Gastrocnemius medialis (tissue), 4 donors: Measurements from ENCODE around the gene CDH23. TPM values are rescaled to one million over a fixed set of nuclear protein-coding genes. Genes with fewer than 3 reads are reported as not detected.

Source experiments
- ATAC-seq, 2 donors: fragments of 150-250 bp; one replicate each; pipeline ENCODE4 v1.9.1; 2016
- DNase-seq, 2 donors: peaks; one replicate each; pipeline ENCODE4 v3.0.0-alpha.2; 2019
- H3K27ac ChIP-seq, 4 donors: fragments of 200-600 bp; sonication (generic); 1 replicate in 1 of 4; 2 replicates in 3 of 4; pipeline ENCODE4 v1.5.1; 2016 to 2018; ENCODE audit warnings: mild to moderate bottlenecking in 2 of 4, moderate library complexity in 1 of 4
- H3K27me3 ChIP-seq, 3 donors: fragments of 200-600 bp; sonication (generic) in 2 of 3; 1 replicate in 1 of 3; 2 replicates in 2 of 3; pipeline versions ENCODE4 v1.5.1 to v1.6.0; 2016 to 2019; ENCODE audit warnings: mild to moderate bottlenecking in 1 of 3, moderate library complexity in 1 of 3
- H3K36me3 ChIP-seq, 2 donors: fragments of 200-600 bp; sonication (generic) in 1 of 2; one replicate each; pipeline ENCODE4 v1.5.1; 2017 to 2018
- H3K4me1 ChIP-seq, 2 donors: fragments of 200-600 bp; sonication (generic) in 1 of 2; one replicate each; pipeline ENCODE4 v1.5.1; 2016 to 2017; ENCODE audit warnings: mild to moderate bottlenecking in 2 of 2
- H3K4me3 ChIP-seq, 4 donors: fragments of 200-600 bp; sonication (generic) in 3 of 4; 1 replicate in 1 of 4; 2 replicates in 3 of 4; pipeline ENCODE4 v1.5.1; 2016 to 2019; ENCODE audit warnings: mild to moderate bottlenecking in 2 of 4
- H3K9me3 ChIP-seq, 3 donors: fragments of 200-600 bp; sonication (generic) in 2 of 3; 1 replicate in 1 of 3; 2 replicates in 2 of 3; pipeline ENCODE4 v1.5.1; 2016 to 2019
- POLR2A ChIP-seq, 2 donors: fragments of 450-650 bp; IDR thresholded peaks; one replicate each; pipeline ENCODE4 v1.6.1; 2017; ENCODE audit warnings: antibody characterized with exemption in 2 of 2, mild to moderate bottlenecking in 2 of 2, moderate library complexity in 2 of 2
- in situ Hi-C, 4 donors: fragments of 200-750 bp; cut with MboI; loops; one replicate each; pipeline versions ENCODE4 v1.15.0 to v1.8.0; 2017; ENCODE audit warnings: low sequenced_read_pairs in 4 of 4
- intact Hi-C: fragments of 100-400 bp; cut with DNase I; formaldehyde crosslinking; loops from one replicate; pipeline ENCODE4 v1.15.1; 2023; ENCODE audit warnings: low total_unique reads
- total RNA-seq, 4 donors: library from RNA; depleted of rRNA; stranded (reverse); fragments of >200 nt; gene quantifications; one replicate each; pipeline versions ENCODE4 v1.1.0 to v1.2.3, GENCODE V29; 2016
- TF ChIP-seq, protein P1 (sequence below), 5 experiments: fragments of 450-650 bp in 3 of 5; fragments of 200-600 bp in 2 of 5; sonication (generic) in 2 of 5; IDR thresholded peaks in 4 of 5; conservative IDR thresholded peaks in 1 of 5; 1 replicate in 4 of 5; 2 replicates in 1 of 5; pipeline ENCODE4 v1.5.1; 2016 to 2019; ENCODE audit warnings: antibody characterized with exemption in 5 of 5, mild to moderate bottlenecking in 3 of 5, moderate library complexity in 3 of 5

CDH23 gene
- total RNA-seq, 4 donors from 2014 or later: 0.53 to 1.8 (median 1.2) TPM

DNA sequence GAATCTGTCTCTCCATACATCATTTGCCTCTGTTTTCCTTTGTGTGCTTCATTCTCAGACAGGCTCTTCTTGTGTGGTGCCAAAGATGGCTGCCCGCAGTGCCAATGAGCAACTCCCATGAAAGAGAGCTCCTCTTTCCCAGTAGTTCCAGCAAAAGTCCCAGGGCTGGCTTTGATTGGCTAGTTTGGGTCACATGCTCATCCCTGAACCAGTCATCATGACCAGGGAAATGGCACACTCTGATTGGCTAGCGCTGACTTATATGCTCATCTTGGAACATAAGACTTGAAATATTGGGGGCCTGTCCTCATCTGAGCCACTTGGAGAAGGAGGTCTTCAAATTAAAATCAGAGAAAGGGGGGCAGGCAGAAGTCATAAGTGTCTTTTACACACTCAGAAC lies 112.7 kb downstream of the CDH23 start:
- DNase-seq (no peak), ATAC-seq (no peak)
- Histone ChIP-seq H3K9me3 (no peaks in the 10 kb centered on the region), H3K4me1 (peaks cover 11 to 13% of the 10 kb centered on the region in 2 donors), H3K27me3 (no peaks in the 10 kb centered on the region), H3K27ac (no peak overlapping the region), H3K4me3 (no peak overlapping the region), H3K36me3 (no peaks in the 10 kb centered on the region)
- TF ChIP-seq, protein P1, sequence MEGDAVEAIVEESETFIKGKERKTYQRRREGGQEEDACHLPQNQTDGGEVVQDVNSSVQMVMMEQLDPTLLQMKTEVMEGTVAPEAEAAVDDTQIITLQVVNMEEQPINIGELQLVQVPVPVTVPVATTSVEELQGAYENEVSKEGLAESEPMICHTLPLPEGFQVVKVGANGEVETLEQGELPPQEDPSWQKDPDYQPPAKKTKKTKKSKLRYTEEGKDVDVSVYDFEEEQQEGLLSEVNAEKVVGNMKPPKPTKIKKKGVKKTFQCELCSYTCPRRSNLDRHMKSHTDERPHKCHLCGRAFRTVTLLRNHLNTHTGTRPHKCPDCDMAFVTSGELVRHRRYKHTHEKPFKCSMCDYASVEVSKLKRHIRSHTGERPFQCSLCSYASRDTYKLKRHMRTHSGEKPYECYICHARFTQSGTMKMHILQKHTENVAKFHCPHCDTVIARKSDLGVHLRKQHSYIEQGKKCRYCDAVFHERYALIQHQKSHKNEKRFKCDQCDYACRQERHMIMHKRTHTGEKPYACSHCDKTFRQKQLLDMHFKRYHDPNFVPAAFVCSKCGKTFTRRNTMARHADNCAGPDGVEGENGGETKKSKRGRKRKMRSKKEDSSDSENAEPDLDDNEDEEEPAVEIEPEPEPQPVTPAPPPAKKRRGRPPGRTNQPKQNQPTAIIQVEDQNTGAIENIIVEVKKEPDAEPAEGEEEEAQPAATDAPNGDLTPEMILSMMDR (IDR thresholded peaks at IDR 0.05 in 4 of 5, conservative IDR thresholded peaks at IDR 0.05 in 1 of 5): no peak
- TF ChIP-seq POLR2A (IDR thresholded peaks at IDR 0.05): no peak
- intact Hi-C loops (no loop called here), in situ Hi-C loops (no loop called here)

DNA sequence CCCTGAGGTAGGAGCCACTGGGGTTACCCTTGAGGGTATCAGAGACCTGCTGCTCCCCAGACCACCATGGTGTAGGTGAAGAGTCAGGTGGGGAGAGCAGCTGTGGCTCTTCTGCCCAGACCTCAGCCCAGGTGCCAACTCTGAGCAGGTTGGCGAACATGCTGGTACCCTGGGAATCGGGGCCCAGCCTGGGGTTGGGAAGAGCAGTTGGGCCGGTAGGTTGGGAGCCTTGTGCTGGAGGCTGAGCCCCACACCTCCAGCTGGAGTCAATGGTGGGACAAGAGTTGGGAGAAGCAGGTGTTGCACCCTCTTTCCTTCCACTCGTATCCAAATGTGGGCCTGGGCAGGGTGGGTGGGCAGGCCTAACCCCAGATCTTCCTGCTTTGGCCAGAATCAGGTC lies 114.5 kb downstream of the CDH23 start:
- in situ Hi-C loops (no loop called here), intact Hi-C loops (no loop called here)
- no peak for TF ChIP-seq POLR2A (IDR thresholded peaks at IDR 0.05)
- TF ChIP-seq, protein P1 (IDR thresholded peaks at IDR 0.05 in 4 of 5, conservative IDR thresholded peaks at IDR 0.05 in 1 of 5): no peak
- no peak for DNase-seq
- no peaks in the 10 kb centered on the region for H3K27me3 ChIP-seq
- H3K9me3 ChIP-seq: no peaks in the 10 kb centered on the region
- H3K4me1 ChIP-seq: peaks cover 10 to 11% of the 10 kb centered on the region in 2 donors
- no peak overlapping the region for H3K4me3 ChIP-seq
- no peak overlapping the region for H3K27ac ChIP-seq
- H3K36me3 ChIP-seq: no peaks in the 10 kb centered on the region
- ATAC-seq: no peak

DNA sequence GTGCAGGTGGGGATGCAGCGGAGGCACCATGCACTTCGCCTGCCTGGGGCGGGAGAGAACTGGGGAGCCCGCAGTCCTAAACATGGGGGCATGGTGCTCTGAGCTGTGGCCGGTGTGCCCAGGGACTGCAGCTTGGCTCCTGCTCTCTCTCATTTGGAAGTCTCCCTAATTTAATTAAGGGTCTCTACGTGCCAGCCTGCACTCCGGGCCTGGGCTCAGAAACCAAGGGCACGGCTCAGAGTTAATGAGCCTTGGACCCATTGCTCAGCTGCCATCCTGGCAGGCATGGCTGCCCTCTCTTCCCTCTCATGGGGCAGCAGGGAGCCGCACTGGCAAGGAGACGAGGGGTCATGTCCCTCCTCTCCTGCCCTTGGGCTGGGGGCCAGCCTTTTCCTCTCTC lies 115.6 kb downstream of the CDH23 start:
- in situ Hi-C loops (no loop called here), intact Hi-C loops (no loop called here)
- Histone ChIP-seq H3K27ac (peak overlapping the region in 3 of 4 donors; percentile 47 to 67 (median 62)), H3K9me3 (no peaks in the 10 kb centered on the region), H3K4me3 (no peak overlapping the region), H3K27me3 (no peaks in the 10 kb centered on the region), H3K36me3 (no peaks in the 10 kb centered on the region), H3K4me1 (peaks cover 10 to 11% of the 10 kb centered on the region in 2 donors)
- ATAC-seq (no peak), DNase-seq (no peak)
- TF ChIP-seq, protein P1 (IDR thresholded peaks at IDR 0.05 in 4 of 5, conservative IDR thresholded peaks at IDR 0.05 in 1 of 5): no peak
- no peak for TF ChIP-seq POLR2A (IDR thresholded peaks at IDR 0.05)

DNA sequence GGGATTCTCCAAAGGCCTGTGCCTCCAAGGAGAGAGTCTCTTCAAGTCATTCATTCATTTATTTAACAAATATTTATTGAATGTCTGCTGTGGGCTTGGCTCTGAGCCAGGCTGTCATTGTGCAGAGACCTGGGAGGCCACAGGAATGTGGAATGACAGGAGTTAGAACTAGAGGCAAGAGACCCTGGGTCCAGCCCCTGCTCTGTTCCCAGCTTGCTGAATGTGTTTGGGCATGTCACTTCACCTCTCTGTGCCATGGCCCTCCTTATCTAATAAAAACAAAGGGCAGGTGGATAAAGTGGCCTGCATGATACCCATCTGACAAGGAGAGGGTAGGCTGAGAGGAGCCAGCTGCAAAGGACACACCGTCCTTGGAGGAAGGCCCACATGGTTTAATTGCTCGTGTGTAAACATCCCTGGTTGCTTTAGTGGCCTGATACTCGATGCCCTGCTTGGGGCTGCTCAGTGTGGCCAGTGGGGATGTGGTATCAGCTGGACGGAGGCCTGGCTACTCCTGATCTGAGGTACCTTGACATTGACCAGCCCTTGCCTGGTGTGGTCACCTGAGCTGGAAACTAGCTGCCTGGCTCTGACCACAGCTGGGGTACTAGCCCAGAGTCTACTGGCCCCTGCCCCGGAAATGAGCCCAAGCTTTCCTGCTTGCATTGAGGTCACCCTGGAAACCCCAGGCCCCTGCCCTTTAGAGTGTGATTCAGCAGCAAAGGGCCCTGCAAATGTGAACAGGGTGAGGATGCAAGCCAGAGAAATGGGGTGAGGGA lies 116.2 kb downstream of the CDH23 start:
- peaks cover 10 to 11% of the 10 kb centered on the region in 2 donors for H3K4me1 ChIP-seq
- no peaks in the 10 kb centered on the region for H3K9me3 ChIP-seq
- no peaks in the 10 kb centered on the region for H3K27me3 ChIP-seq
- no peak for TF ChIP-seq POLR2A (IDR thresholded peaks at IDR 0.05)
- TF ChIP-seq, protein P1 (IDR thresholded peaks at IDR 0.05 in 4 of 5, conservative IDR thresholded peaks at IDR 0.05 in 1 of 5): no peak
- DNase-seq (peak; percentile 62 to 71), ATAC-seq (peak; percentile 91 to 92)
- no peaks in the 10 kb centered on the region for H3K36me3 ChIP-seq
- intact Hi-C loops: no loop called here
- H3K27ac ChIP-seq: peak overlapping the region in 3 of 4 donors; percentile 47 to 76 (median 62)
- in situ Hi-C loops: no loop called here
- no peak overlapping the region for H3K4me3 ChIP-seq
